Bronchial epithelial cell (primary cell): ENCODE data around the gene WASF1. TPM values are rescaled to one million over a fixed set of nuclear protein-coding genes. Genes with fewer than 3 reads are reported as not detected.
A peak's percentile ranks its signal among the peaks of the same experiment; 100 is the strongest.

Experiments used
- DNase-seq: peaks from one replicate; pipeline ENCODE4 v3.0.0-alpha.2; 2010; ENCODE audit warnings: low read depth
- FAIRE-seq: peaks from 2 replicates; lab custom pipeline; 2011; peaks lifted over from hg19 to GRCh38; lab: Jason Lieb, UNC
- H3K27me3 ChIP-seq: 2 replicates; pipeline ENCODE4 v1.5.1; 2011; ENCODE audit warnings: low read length; ENCODE audit not compliant: control insufficient read depth, insufficient read depth
- H3K36me3 ChIP-seq: 2 replicates; pipeline ENCODE4 v1.5.1; 2011; ENCODE audit warnings: low read length; ENCODE audit not compliant: control insufficient read depth, insufficient read depth
- H3K4me3 ChIP-seq: 2 replicates; pipeline ENCODE4 v1.5.1; 2011; ENCODE audit warnings: mild to moderate bottlenecking, low read depth, low read length, control low read depth
- total RNA-seq: library from RNA; depleted of rRNA; stranded (reverse); fragments of >200 nt; gene quantifications from 2 replicates; pipeline ENCODE4 v1.2.1, GENCODE V29; 2014
- TF ChIP-seq, protein P1 (sequence below): IDR thresholded peaks from 2 replicates; pipeline ENCODE4 v1.5.1; 2011; ENCODE audit warnings: mild to moderate bottlenecking, moderate library complexity, low read length, control low read depth, inconsistent platforms; ENCODE audit not compliant: insufficient read depth, severe bottlenecking

Gene WASF1
- total RNA-seq, 1 donor from 2014 or later: 7.1 TPM

DNA sequence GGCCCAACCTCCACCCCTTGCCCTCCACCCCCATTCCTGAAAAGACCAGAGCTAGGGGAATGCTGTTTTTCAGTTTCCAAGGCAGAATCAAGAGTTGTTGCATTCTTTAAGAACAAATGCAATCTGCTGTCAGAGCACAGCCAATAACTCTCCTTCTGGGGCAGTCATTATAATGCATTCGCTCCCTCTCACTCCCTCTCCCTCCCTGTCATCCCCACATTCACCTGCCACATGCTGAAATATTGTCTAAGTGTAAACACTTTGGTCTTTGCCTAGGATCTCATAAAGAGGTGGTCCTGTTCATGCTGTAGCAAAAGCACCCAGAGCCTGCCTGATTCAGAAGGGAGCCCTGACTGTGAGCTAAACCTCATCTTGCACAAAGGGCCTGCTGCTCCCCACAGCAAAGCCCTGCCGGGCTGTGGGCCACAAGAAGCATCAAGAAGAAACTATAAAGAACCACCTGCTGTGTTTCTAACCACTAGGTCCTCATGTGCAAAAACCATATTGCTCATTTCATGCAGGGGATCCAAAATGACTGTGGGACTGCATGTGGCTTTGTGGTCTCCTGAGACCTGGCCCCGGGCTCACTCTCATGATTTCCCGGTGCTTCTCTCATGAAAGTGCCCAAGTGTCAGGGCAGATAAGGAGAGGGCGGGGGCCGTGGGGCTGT lies 115.7 kb downstream of the WASF1 start:
- H3K4me3 ChIP-seq: no peak overlapping the region
- TF ChIP-seq, protein P1, sequence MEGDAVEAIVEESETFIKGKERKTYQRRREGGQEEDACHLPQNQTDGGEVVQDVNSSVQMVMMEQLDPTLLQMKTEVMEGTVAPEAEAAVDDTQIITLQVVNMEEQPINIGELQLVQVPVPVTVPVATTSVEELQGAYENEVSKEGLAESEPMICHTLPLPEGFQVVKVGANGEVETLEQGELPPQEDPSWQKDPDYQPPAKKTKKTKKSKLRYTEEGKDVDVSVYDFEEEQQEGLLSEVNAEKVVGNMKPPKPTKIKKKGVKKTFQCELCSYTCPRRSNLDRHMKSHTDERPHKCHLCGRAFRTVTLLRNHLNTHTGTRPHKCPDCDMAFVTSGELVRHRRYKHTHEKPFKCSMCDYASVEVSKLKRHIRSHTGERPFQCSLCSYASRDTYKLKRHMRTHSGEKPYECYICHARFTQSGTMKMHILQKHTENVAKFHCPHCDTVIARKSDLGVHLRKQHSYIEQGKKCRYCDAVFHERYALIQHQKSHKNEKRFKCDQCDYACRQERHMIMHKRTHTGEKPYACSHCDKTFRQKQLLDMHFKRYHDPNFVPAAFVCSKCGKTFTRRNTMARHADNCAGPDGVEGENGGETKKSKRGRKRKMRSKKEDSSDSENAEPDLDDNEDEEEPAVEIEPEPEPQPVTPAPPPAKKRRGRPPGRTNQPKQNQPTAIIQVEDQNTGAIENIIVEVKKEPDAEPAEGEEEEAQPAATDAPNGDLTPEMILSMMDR: no peak
- peaks cover 3% of the 10 kb centered on the region for H3K27me3 ChIP-seq
- no peaks in the 10 kb centered on the region for H3K36me3 ChIP-seq
- DNase-seq: no peak
- no peak for FAIRE-seq

DNA sequence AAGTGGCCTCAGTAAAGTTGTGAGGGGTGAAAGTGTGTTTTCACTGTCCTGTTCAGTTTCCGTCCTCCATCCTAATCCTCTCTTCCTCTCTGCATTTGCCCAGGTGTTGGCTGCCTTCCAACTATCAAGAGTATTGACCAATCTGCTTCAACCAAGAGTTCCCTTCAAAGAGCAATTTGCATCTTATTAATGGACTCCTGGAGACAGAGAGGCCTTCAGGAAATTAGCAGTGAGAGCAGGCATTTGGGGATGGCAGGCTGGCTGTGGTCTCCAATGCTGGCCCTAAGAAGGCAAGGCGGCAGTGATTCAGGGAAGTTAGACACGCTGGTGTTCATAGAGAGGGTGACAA lies 124.1 kb downstream of the WASF1 start:
- no peak for DNase-seq
- Histone ChIP-seq H3K4me3 (no peak overlapping the region), H3K27me3 (no peaks in the 10 kb centered on the region), H3K36me3 (no peaks in the 10 kb centered on the region)
- no peak for FAIRE-seq
- TF ChIP-seq, protein P1: no peak

- FAIRE-seq (no peak), DNase-seq (no peak)
- H3K36me3 ChIP-seq: no peaks in the 10 kb centered on the region
- no peak overlapping the region for H3K4me3 ChIP-seq
- H3K27me3 ChIP-seq: no peaks in the 10 kb centered on the region
- TF ChIP-seq, protein P1: no peak
Observed at GRCh38 chr6:110054664-110055386, 124.6 kb downstream of the WASF1 start.

- DNase-seq (peak; percentile 48), FAIRE-seq (no peak)
- Histone ChIP-seq H3K4me3 (no peak overlapping the region), H3K27me3 (no peaks in the 10 kb centered on the region), H3K36me3 (no peaks in the 10 kb centered on the region)
- TF ChIP-seq, protein P1: peak; percentile 72
Observed at GRCh38 chr6:110053395-110054240, 125.9 kb downstream of the WASF1 start.

DNA sequence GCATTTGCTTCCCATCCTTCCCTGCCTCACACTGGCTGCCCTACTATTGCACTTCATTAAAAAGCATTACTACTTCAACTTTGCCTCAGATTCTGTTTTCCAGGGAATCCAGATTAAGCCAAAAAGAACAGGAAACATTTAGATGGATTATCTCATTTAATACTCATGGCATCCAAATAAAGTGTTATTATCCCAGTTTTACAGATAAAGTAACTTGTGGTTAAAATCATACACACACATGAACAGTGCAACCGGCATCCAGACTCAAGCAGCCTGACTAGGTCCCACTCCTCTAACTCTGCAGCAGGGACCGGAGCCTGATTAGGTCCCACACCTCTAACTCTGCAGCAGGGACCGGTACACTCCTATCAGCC lies 129.0 kb downstream of the WASF1 start:
- Histone ChIP-seq H3K36me3 (no peaks in the 10 kb centered on the region), H3K4me3 (no peak overlapping the region), H3K27me3 (no peaks in the 10 kb centered on the region)
- DNase-seq: no peak
- no peak for FAIRE-seq
- TF ChIP-seq, protein P1: no peak

Other genes starting within 250 kb of the WASF1 start
- gene GPR6, start 201.4 kb downstream of the WASF1 start, total RNA-seq: not detected in 2 replicates
- 10.5 and 11.1 TPM in 2 replicates for gene CDC40, start 757 bp upstream of the WASF1 start, total RNA-seq
- gene METTL24, start 178.7 kb upstream of the WASF1 start, total RNA-seq: not detected in 2 replicates
- not detected in 2 replicates for gene DDO, start 235.9 kb upstream of the WASF1 start, total RNA-seq